H1 (cell line): Measurements from ENCODE around the gene BRICD5. TPM values are rescaled to one million over a fixed set of nuclear protein-coding genes. Genes with fewer than 3 reads are reported as not detected.
A peak's percentile ranks its signal among the peaks of the same experiment; 100 is the strongest.

ENCODE experiments used
- CTCF ChIA-PET: fragments of 300-600 bp; sonication (Branson Sonifier 250); formaldehyde crosslinking; loops from one replicate; lab custom pipeline; 2021; ENCODE audit not compliant: partially characterized antibody; lab: Charles Lee
- POLR2A ChIA-PET: fragments of 300-600 bp; sonication (Branson Sonifier 250); formaldehyde crosslinking; loops from one replicate; lab custom pipeline; 2021; ENCODE audit warnings: inconsistent platforms; ENCODE audit not compliant: partially characterized antibody; lab: Charles Lee
- DNase-seq, 2 experiments: peaks; one replicate each; pipeline versions ENCODE4 v3.0.0 to v3.0.0-alpha.2; 2010 to 2022; ENCODE audit warnings: low spot score in 2 of 2, low read depth in 1 of 2, mixed read lengths in 1 of 2
- FAIRE-seq: peaks from 2 replicates; lab custom pipeline; 2011; peaks lifted over from hg19 to GRCh38; lab: Jason Lieb, UNC
- H2AFZ ChIP-seq: 2 replicates; pipeline ENCODE4 v1.8.1; 2012; ENCODE audit warnings: low read length, inconsistent platforms
- H2AK5ac ChIP-seq: 2 replicates; pipeline ENCODE4 v1.6.1; 2013; ENCODE audit warnings: low read depth, low read length
- H2BK120ac ChIP-seq: replicated peaks from 2 replicates; pipeline ENCODE3; 2013; ENCODE audit warnings: low read depth, low read length, inconsistent platforms
- H2BK12ac ChIP-seq: 2 replicates; pipeline ENCODE4 v1.6.1; 2013; ENCODE audit warnings: low read depth, low read length
- H2BK15ac ChIP-seq: 2 replicates; pipeline ENCODE4 v1.6.1; 2013; ENCODE audit warnings: low read length
- H2BK20ac ChIP-seq: 2 replicates; pipeline ENCODE4 v1.6.1; 2013; ENCODE audit warnings: low read length
- H2BK5ac ChIP-seq: 2 replicates; pipeline ENCODE4 v1.6.1; 2013; ENCODE audit warnings: low read depth, low read length
- H3K14ac ChIP-seq: 2 replicates; pipeline ENCODE4 v1.6.1; 2013; ENCODE audit warnings: inconsistent platforms; ENCODE audit not compliant: insufficient read length
- H3K18ac ChIP-seq: 2 replicates; pipeline ENCODE4 v1.6.1; 2013; ENCODE audit warnings: low read length; ENCODE audit errors: extremely low read depth
- H3K23ac ChIP-seq: 2 replicates; pipeline ENCODE4 v1.6.1; 2013; ENCODE audit warnings: inconsistent platforms; ENCODE audit not compliant: insufficient read length
- H3K23me2 ChIP-seq: 2 replicates; pipeline ENCODE4 v1.6.1; 2013; ENCODE audit warnings: low read depth, low read length
- H3K27ac ChIP-seq: 2 replicates; pipeline ENCODE4 v1.6.1; 2011; ENCODE audit warnings: low read depth, low read length, inconsistent platforms
- H3K27me3 ChIP-seq, 4 experiments: replicated peaks in 1 of 4; 1 replicate in 1 of 4; 2 replicates in 3 of 4; pipeline versions ENCODE4 v1.6.1 to v1.8.1; 2011 to 2013; ENCODE audit warnings: low read length in 3 of 4, mild to moderate bottlenecking in 3 of 4, inconsistent platforms in 2 of 4, mixed read lengths in 2 of 4, moderate library complexity in 1 of 4; ENCODE audit not compliant: control insufficient read depth in 3 of 4, insufficient read depth in 3 of 4; ENCODE audit errors: extremely low read depth in 1 of 4
- H3K36me3 ChIP-seq, 4 experiments: 2 replicates each; pipeline versions ENCODE4 v1.6.1 to v1.8.1; 2011 to 2013; ENCODE audit warnings: mild to moderate bottlenecking in 4 of 4, low read length in 3 of 4, moderate library complexity in 2 of 4, control low read depth in 1 of 4, inconsistent platforms in 1 of 4; ENCODE audit not compliant: insufficient read depth in 4 of 4, control insufficient read depth in 2 of 4
- H3K4ac ChIP-seq: replicated peaks from 2 replicates; pipeline ENCODE3; 2013; ENCODE audit warnings: low read length, low read depth, mixed read lengths, inconsistent platforms; ENCODE audit not compliant: insufficient read length
- H3K4me1 ChIP-seq, 4 experiments: replicated peaks in 1 of 4; 1 replicate in 1 of 4; 2 replicates in 3 of 4; pipeline versions ENCODE4 v1.6.1 to v1.8.1; 2011 to 2013; ENCODE audit warnings: low read length in 3 of 4, inconsistent platforms in 2 of 4, mixed read lengths in 1 of 4; ENCODE audit not compliant: insufficient read depth in 4 of 4, control insufficient read depth in 3 of 4
- H3K4me2 ChIP-seq, 2 experiments: 2 replicates each; pipeline versions ENCODE4 v1.6.1 to v1.8.1; 2011 to 2013; ENCODE audit warnings: low read depth in 2 of 2, low read length in 2 of 2, control low read depth in 1 of 2, inconsistent platforms in 1 of 2, mild to moderate bottlenecking in 1 of 2; ENCODE audit not compliant: insufficient read depth in 1 of 2
- H3K4me3 ChIP-seq, 4 experiments: fragments of 200-600, 300-600 bp in 1 of 4; sonication (generic), shearing (Covaris generic), sonication (Bioruptor Twin) in 1 of 4; 2 replicates each; pipeline versions ENCODE4 v1.5.1 to v1.8.1; 2011 to 2016; ENCODE audit warnings: low read length in 4 of 4, low read depth in 3 of 4, control low read depth in 2 of 4, inconsistent platforms in 2 of 4, mild to moderate bottlenecking in 2 of 4, mixed read lengths in 1 of 4, moderate library complexity in 1 of 4; ENCODE audit not compliant: insufficient read depth in 2 of 4; ENCODE audit errors: extremely low read depth in 1 of 4
- H3K56ac ChIP-seq: replicated peaks from 2 replicates; pipeline ENCODE3; 2013; ENCODE audit warnings: low read depth, mild to moderate bottlenecking, mixed read lengths, low read length, inconsistent platforms; ENCODE audit not compliant: insufficient read length
- H3K79me1 ChIP-seq: 2 replicates; pipeline ENCODE4 v1.6.1; 2013; ENCODE audit warnings: low read depth, low read length, control low read depth
- H3K79me2 ChIP-seq, 2 experiments: 2 replicates each; pipeline versions ENCODE4 v1.6.1 to v1.8.1; 2012 to 2013; ENCODE audit warnings: low read length in 2 of 2, mild to moderate bottlenecking in 2 of 2, inconsistent platforms in 1 of 2; ENCODE audit not compliant: insufficient read depth in 2 of 2, control insufficient read depth in 1 of 2
- H3K9ac ChIP-seq, 4 experiments: replicated peaks in 1 of 4; 1 replicate in 1 of 4; 2 replicates in 3 of 4; pipeline versions ENCODE4 v1.6.1 to v1.8.1; 2011 to 2013; ENCODE audit warnings: low read depth in 3 of 4, low read length in 3 of 4, control low read depth in 2 of 4, mild to moderate bottlenecking in 2 of 4, moderate library complexity in 2 of 4, inconsistent platforms in 1 of 4; ENCODE audit errors: extremely low read depth in 1 of 4
- H3K9me3 ChIP-seq, 2 experiments: 2 replicates each; pipeline versions ENCODE4 v1.6.1 to v1.8.1; 2012 to 2013; ENCODE audit warnings: mild to moderate bottlenecking in 2 of 2, moderate library complexity in 2 of 2, control low read depth in 1 of 2, inconsistent platforms in 1 of 2, low read depth in 1 of 2, low read length in 1 of 2, mixed read lengths in 1 of 2; ENCODE audit not compliant: insufficient read depth in 2 of 2
- H4K20me1 ChIP-seq, 2 experiments: replicated peaks in 1 of 2; 2 replicates each; pipeline versions ENCODE3 to v1.8.1; 2011 to 2013; ENCODE audit warnings: inconsistent platforms in 2 of 2, low read length in 2 of 2, mild to moderate bottlenecking in 1 of 2; ENCODE audit not compliant: insufficient read depth in 2 of 2, control insufficient read depth in 1 of 2
- H4K5ac ChIP-seq: 2 replicates; pipeline ENCODE4 v1.6.1; 2013; ENCODE audit warnings: low read length, low read depth, mixed read lengths, inconsistent platforms; ENCODE audit not compliant: insufficient read length
- H4K8ac ChIP-seq: 2 replicates; pipeline ENCODE4 v1.8.0; 2013; ENCODE audit warnings: mild to moderate bottlenecking, moderate library complexity, low read length, inconsistent platforms; ENCODE audit not compliant: insufficient read depth; ENCODE audit errors: extremely low read depth
- H4K91ac ChIP-seq: replicated peaks from 2 replicates; pipeline ENCODE3; 2013; ENCODE audit warnings: low read length, mixed read lengths, inconsistent platforms; ENCODE audit not compliant: insufficient read length
- KDM1A ChIP-seq: fragments of 200-600, 300-600 bp; sonication (generic); IDR thresholded peaks from 2 replicates; pipeline ENCODE4 v1.7.1; 2016; ENCODE audit warnings: mild to moderate bottlenecking, low read length, borderline replicate concordance
- POLR2A ChIP-seq, 2 experiments: IDR thresholded peaks; 1 replicate in 1 of 2; 2 replicates in 1 of 2; pipeline ENCODE4 v1.6.1; 2011; ENCODE audit warnings: low read depth in 2 of 2, low read length in 2 of 2, mild to moderate bottlenecking in 2 of 2; ENCODE audit errors: control extremely low read depth in 1 of 2
- WGBS, 2 experiments: shearing (Covaris generic) in 1 of 2; methylation state at CpG; one replicate each; pipeline versions ENCODE4 v1.1.6 to v1.1.7; 2013 to 2015; ENCODE audit warnings: low lambda C conversion rate in 2 of 2, mixed read lengths in 2 of 2, inconsistent platforms in 1 of 2, low coverage in 1 of 2, missing lambda C conversion rate in 1 of 2; ENCODE audit not compliant: insufficient replicate concordance in 2 of 2, insufficient coverage in 1 of 2, insufficient read length in 1 of 2; ENCODE audit errors: extremely low coverage in 1 of 2, missing lambda C conversion rate in 1 of 2; 5-methylcytosine and 5-hydroxymethylcytosine counted together
- polyA plus RNA-seq, 7 experiments: library from polyadenylated mRNA; depleted of rRNA in 3 of 7; stranded (reverse) in 5 of 7; unstranded in 2 of 7; fragments of >200 nt in 5 of 7; fragments of 200-250 nt in 2 of 7; gene quantifications; 1 replicate in 5 of 7; 2 replicates in 1 of 7; 4 replicates in 1 of 7; pipeline versions ENCODE4 v1.2.1 to v1.2.3, GENCODE V29; 2011 to 2013; ENCODE audit warnings: missing spikeins in 2 of 7, mixed read lengths in 2 of 7
- total RNA-seq: library from RNA; stranded (reverse); fragmentation: NEBNext Ultra II Directional; extraction: Animal tissue kit (Norgen Biotek cat#: 25700); gene quantifications from 2 replicates; pipeline ENCODE4 v1.2.1, GENCODE V29; 2021

The BRICD5 gene
- total and polyA plus RNA-seq, 2 of the 8 experiments (the other 6 are each of a cell fraction or from before 2014, with no cell fraction given) = 8.5 to 14.2 TPM

DNA sequence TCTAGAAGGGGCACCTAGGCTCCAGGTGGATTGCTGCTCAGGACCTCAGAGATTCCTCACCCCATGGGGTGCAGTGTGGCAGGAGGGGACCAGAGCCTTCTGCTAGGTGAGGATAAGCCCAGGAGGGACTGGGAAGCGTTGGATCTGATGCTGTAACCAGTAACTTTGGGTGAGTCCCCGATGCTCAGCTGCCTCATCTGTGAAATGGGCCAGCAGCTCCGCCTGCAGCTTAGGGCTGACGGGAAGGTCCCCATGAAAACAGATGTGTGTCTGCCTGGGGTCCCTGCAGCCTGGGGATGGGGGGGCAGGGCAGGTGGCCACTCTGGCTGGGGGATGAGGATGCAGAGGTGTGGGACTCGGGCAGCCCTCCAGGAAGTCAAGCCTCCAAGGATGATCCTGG is 11.6 kb downstream of the BRICD5 start:
- CTCF ChIA-PET = interaction anchor here (0.9 to 2.0 kb wide), 5 partner anchors 10 to 52 kb away, joined by 3 to 7 read pairs (median 5); partner anchors contain the start of genes ECI1 and PGP
- H3K79me1 ChIP-seq = no peaks in the 10 kb centered on the region

More for the DNA sequence above, 11.6 kb downstream of the BRICD5 start:
- Histone ChIP-seq H3K27ac (no peak overlapping the region), H4K91ac (no peak overlapping the region), H2BK15ac (no peak overlapping the region), H3K23ac (no peak overlapping the region), H3K9ac (no peak overlapping the region), H2BK5ac (no peak overlapping the region), H3K36me3 (no peaks in the 10 kb centered on the region), H2BK120ac (no peak overlapping the region), H3K4me3 (no peak overlapping the region), H3K18ac (no peak overlapping the region), H2BK12ac (no peak overlapping the region), H3K23me2 (peaks cover 8% of the 10 kb centered on the region; the same call in 1 of the 2 replicates), H3K4ac (no peak overlapping the region), H2BK20ac (no peak overlapping the region), H3K27me3 (peaks cover 4 to 34% (median 24%) of the 10 kb centered on the region in 4 experiments), H4K20me1 (peaks cover 4 to 9% of the 10 kb centered on the region in 2 experiments), H3K4me2 (no peak overlapping the region), H2AK5ac (no peak overlapping the region), H3K56ac (no peak overlapping the region), H3K14ac (no peak overlapping the region), H2AFZ (no peak overlapping the region), H3K79me2 (no peaks in the 10 kb centered on the region), H4K5ac (no peak overlapping the region), H3K4me1 (peaks cover 0 to 10% (median 3%) of the 10 kb centered on the region in 4 experiments; a peak in 4 of 7 replicates), H4K8ac (peak overlapping the region; percentile 62; the same call in 1 of the 2 replicates), H3K9me3 (no peaks in the 10 kb centered on the region)
- FAIRE-seq (no peak), DNase-seq (no peak)
- POLR2A ChIA-PET = interaction anchor here (0.6 to 6.9 kb wide), 10 partner anchors 8 to 310 kb away, joined by 3 to 63 read pairs (median 4); partner anchors contain the start of genes BRICD5, ECI1, PGP and TRAF7
- WGBS, 2 experiments = 91% methylated on average over 4 of the region's 5 CpGs; no CpG with 5 or more reads in 1 of the 2 experiments
- no peak for TF ChIP-seq POLR2A (IDR thresholded peaks at IDR 0.05; ENCODE audit: control extremely low read depth in 1 of 2, low read depth in 2 of 2, low read length in 2 of 2)
- peak; percentile 63; the same call in 1 of the 2 replicates for TF ChIP-seq KDM1A
